H1 (cell line): ENCODE data around the gene PIGU. TPM values are rescaled to one million over a fixed set of nuclear protein-coding genes. Genes with fewer than 3 reads are reported as not detected.

Experiments
- CTCF ChIA-PET: fragments of 300-600 bp; sonication (Branson Sonifier 250); formaldehyde crosslinking; loops from one replicate; lab custom pipeline; 2021; ENCODE audit not compliant: partially characterized antibody; lab: Charles Lee
- POLR2A ChIA-PET: fragments of 300-600 bp; sonication (Branson Sonifier 250); formaldehyde crosslinking; loops from one replicate; lab custom pipeline; 2021; ENCODE audit warnings: inconsistent platforms; ENCODE audit not compliant: partially characterized antibody; lab: Charles Lee
- DNase-seq, 2 experiments: peaks; one replicate each; pipeline versions ENCODE4 v3.0.0 to v3.0.0-alpha.2; 2010 to 2022; ENCODE audit warnings: low spot score in 2 of 2, low read depth in 1 of 2, mixed read lengths in 1 of 2
- FAIRE-seq: peaks from 2 replicates; lab custom pipeline; 2011; peaks lifted over from hg19 to GRCh38; lab: Jason Lieb, UNC
- H2AFZ ChIP-seq: 2 replicates; pipeline ENCODE4 v1.8.1; 2012; ENCODE audit warnings: low read length, inconsistent platforms
- H2AK5ac ChIP-seq: 2 replicates; pipeline ENCODE4 v1.6.1; 2013; ENCODE audit warnings: low read depth, low read length
- H2BK120ac ChIP-seq: replicated peaks from 2 replicates; pipeline ENCODE3; 2013; ENCODE audit warnings: low read depth, low read length, inconsistent platforms
- H2BK12ac ChIP-seq: 2 replicates; pipeline ENCODE4 v1.6.1; 2013; ENCODE audit warnings: low read depth, low read length
- H2BK15ac ChIP-seq: 2 replicates; pipeline ENCODE4 v1.6.1; 2013; ENCODE audit warnings: low read length
- H2BK20ac ChIP-seq: 2 replicates; pipeline ENCODE4 v1.6.1; 2013; ENCODE audit warnings: low read length
- H2BK5ac ChIP-seq: 2 replicates; pipeline ENCODE4 v1.6.1; 2013; ENCODE audit warnings: low read depth, low read length
- H3K14ac ChIP-seq: 2 replicates; pipeline ENCODE4 v1.6.1; 2013; ENCODE audit warnings: inconsistent platforms; ENCODE audit not compliant: insufficient read length
- H3K18ac ChIP-seq: 2 replicates; pipeline ENCODE4 v1.6.1; 2013; ENCODE audit warnings: low read length; ENCODE audit errors: extremely low read depth
- H3K23ac ChIP-seq: 2 replicates; pipeline ENCODE4 v1.6.1; 2013; ENCODE audit warnings: inconsistent platforms; ENCODE audit not compliant: insufficient read length
- H3K23me2 ChIP-seq: 2 replicates; pipeline ENCODE4 v1.6.1; 2013; ENCODE audit warnings: low read depth, low read length
- H3K27ac ChIP-seq: 2 replicates; pipeline ENCODE4 v1.6.1; 2011; ENCODE audit warnings: low read depth, low read length, inconsistent platforms
- H3K27me3 ChIP-seq, 4 experiments: replicated peaks in 1 of 4; 1 replicate in 1 of 4; 2 replicates in 3 of 4; pipeline versions ENCODE4 v1.6.1 to v1.8.1; 2011 to 2013; ENCODE audit warnings: low read length in 3 of 4, mild to moderate bottlenecking in 3 of 4, inconsistent platforms in 2 of 4, mixed read lengths in 2 of 4, moderate library complexity in 1 of 4; ENCODE audit not compliant: control insufficient read depth in 3 of 4, insufficient read depth in 3 of 4; ENCODE audit errors: extremely low read depth in 1 of 4
- H3K36me3 ChIP-seq, 4 experiments: 2 replicates each; pipeline versions ENCODE4 v1.6.1 to v1.8.1; 2011 to 2013; ENCODE audit warnings: mild to moderate bottlenecking in 4 of 4, low read length in 3 of 4, moderate library complexity in 2 of 4, control low read depth in 1 of 4, inconsistent platforms in 1 of 4; ENCODE audit not compliant: insufficient read depth in 4 of 4, control insufficient read depth in 2 of 4
- H3K4ac ChIP-seq: replicated peaks from 2 replicates; pipeline ENCODE3; 2013; ENCODE audit warnings: low read length, low read depth, mixed read lengths, inconsistent platforms; ENCODE audit not compliant: insufficient read length
- H3K4me1 ChIP-seq, 4 experiments: replicated peaks in 1 of 4; 1 replicate in 1 of 4; 2 replicates in 3 of 4; pipeline versions ENCODE4 v1.6.1 to v1.8.1; 2011 to 2013; ENCODE audit warnings: low read length in 3 of 4, inconsistent platforms in 2 of 4, mixed read lengths in 1 of 4; ENCODE audit not compliant: insufficient read depth in 4 of 4, control insufficient read depth in 3 of 4
- H3K4me2 ChIP-seq, 2 experiments: 2 replicates each; pipeline versions ENCODE4 v1.6.1 to v1.8.1; 2011 to 2013; ENCODE audit warnings: low read depth in 2 of 2, low read length in 2 of 2, control low read depth in 1 of 2, inconsistent platforms in 1 of 2, mild to moderate bottlenecking in 1 of 2; ENCODE audit not compliant: insufficient read depth in 1 of 2
- H3K4me3 ChIP-seq, 4 experiments: fragments of 200-600, 300-600 bp in 1 of 4; sonication (generic), shearing (Covaris generic), sonication (Bioruptor Twin) in 1 of 4; 2 replicates each; pipeline versions ENCODE4 v1.5.1 to v1.8.1; 2011 to 2016; ENCODE audit warnings: low read length in 4 of 4, low read depth in 3 of 4, control low read depth in 2 of 4, inconsistent platforms in 2 of 4, mild to moderate bottlenecking in 2 of 4, mixed read lengths in 1 of 4, moderate library complexity in 1 of 4; ENCODE audit not compliant: insufficient read depth in 2 of 4; ENCODE audit errors: extremely low read depth in 1 of 4
- H3K56ac ChIP-seq: replicated peaks from 2 replicates; pipeline ENCODE3; 2013; ENCODE audit warnings: low read depth, mild to moderate bottlenecking, mixed read lengths, low read length, inconsistent platforms; ENCODE audit not compliant: insufficient read length
- H3K79me1 ChIP-seq: 2 replicates; pipeline ENCODE4 v1.6.1; 2013; ENCODE audit warnings: low read depth, low read length, control low read depth
- H3K79me2 ChIP-seq, 2 experiments: 2 replicates each; pipeline versions ENCODE4 v1.6.1 to v1.8.1; 2012 to 2013; ENCODE audit warnings: low read length in 2 of 2, mild to moderate bottlenecking in 2 of 2, inconsistent platforms in 1 of 2; ENCODE audit not compliant: insufficient read depth in 2 of 2, control insufficient read depth in 1 of 2
- H3K9ac ChIP-seq, 4 experiments: replicated peaks in 1 of 4; 1 replicate in 1 of 4; 2 replicates in 3 of 4; pipeline versions ENCODE4 v1.6.1 to v1.8.1; 2011 to 2013; ENCODE audit warnings: low read depth in 3 of 4, low read length in 3 of 4, control low read depth in 2 of 4, mild to moderate bottlenecking in 2 of 4, moderate library complexity in 2 of 4, inconsistent platforms in 1 of 4; ENCODE audit errors: extremely low read depth in 1 of 4
- H3K9me3 ChIP-seq, 2 experiments: 2 replicates each; pipeline versions ENCODE4 v1.6.1 to v1.8.1; 2012 to 2013; ENCODE audit warnings: mild to moderate bottlenecking in 2 of 2, moderate library complexity in 2 of 2, control low read depth in 1 of 2, inconsistent platforms in 1 of 2, low read depth in 1 of 2, low read length in 1 of 2, mixed read lengths in 1 of 2; ENCODE audit not compliant: insufficient read depth in 2 of 2
- H4K20me1 ChIP-seq, 2 experiments: replicated peaks in 1 of 2; 2 replicates each; pipeline versions ENCODE3 to v1.8.1; 2011 to 2013; ENCODE audit warnings: inconsistent platforms in 2 of 2, low read length in 2 of 2, mild to moderate bottlenecking in 1 of 2; ENCODE audit not compliant: insufficient read depth in 2 of 2, control insufficient read depth in 1 of 2
- H4K5ac ChIP-seq: 2 replicates; pipeline ENCODE4 v1.6.1; 2013; ENCODE audit warnings: low read length, low read depth, mixed read lengths, inconsistent platforms; ENCODE audit not compliant: insufficient read length
- H4K8ac ChIP-seq: 2 replicates; pipeline ENCODE4 v1.8.0; 2013; ENCODE audit warnings: mild to moderate bottlenecking, moderate library complexity, low read length, inconsistent platforms; ENCODE audit not compliant: insufficient read depth; ENCODE audit errors: extremely low read depth
- H4K91ac ChIP-seq: replicated peaks from 2 replicates; pipeline ENCODE3; 2013; ENCODE audit warnings: low read length, mixed read lengths, inconsistent platforms; ENCODE audit not compliant: insufficient read length
- BACH1 ChIP-seq: IDR thresholded peaks from 2 replicates; pipeline ENCODE4 v1.6.1; 2012; ENCODE audit warnings: low read length, improper control_type of control experiment
- BRCA1 ChIP-seq: IDR thresholded peaks from 2 replicates; pipeline ENCODE4 v1.6.1; 2012; ENCODE audit warnings: low read depth, low read length, improper control_type of control experiment
- KDM1A ChIP-seq: fragments of 200-600, 300-600 bp; sonication (generic); IDR thresholded peaks from 2 replicates; pipeline ENCODE4 v1.7.1; 2016; ENCODE audit warnings: mild to moderate bottlenecking, low read length, borderline replicate concordance
- PHF8 ChIP-seq: fragments of 200-600 bp; sonication (generic); conservative IDR thresholded peaks from 2 replicates; pipeline ENCODE4 v1.7.1; 2012; ENCODE audit warnings: low read depth, mild to moderate bottlenecking, inconsistent platforms, low read length, moderate library complexity
- POU5F1 ChIP-seq: IDR thresholded peaks from 2 replicates; pipeline ENCODE4 v1.6.1; 2011; ENCODE audit warnings: low read depth, mild to moderate bottlenecking, low read length, moderate library complexity
- RXRA ChIP-seq: IDR thresholded peaks from 2 replicates; pipeline ENCODE4 v1.6.1; 2011; ENCODE audit warnings: low read depth, mild to moderate bottlenecking, low read length, moderate library complexity; ENCODE audit not compliant: insufficient read depth
- SAP30 ChIP-seq: fragments of 300-600 bp; sonication (generic); IDR thresholded peaks from 2 replicates; pipeline ENCODE4 v1.7.1; 2012; ENCODE audit warnings: low read length, moderate library complexity, mild to moderate bottlenecking, inconsistent platforms; ENCODE audit not compliant: insufficient read depth, insufficient replicate concordance
- SIN3A ChIP-seq, 2 experiments: IDR thresholded peaks in 1 of 2; conservative IDR thresholded peaks in 1 of 2; 2 replicates each; pipeline ENCODE4 v1.6.1; 2011 to 2012; ENCODE audit warnings: low read length in 2 of 2, improper control_type of control experiment in 1 of 2, low read depth in 1 of 2, mild to moderate bottlenecking in 1 of 2
- TAF7 ChIP-seq: optimal IDR thresholded peaks from 2 replicates; pipeline ENCODE3; 2011; ENCODE audit warnings: low read depth, mild to moderate bottlenecking, inconsistent platforms, low read length, moderate library complexity, borderline replicate concordance
- TCF12 ChIP-seq: IDR thresholded peaks from 2 replicates; pipeline ENCODE4 v1.6.1; 2011; ENCODE audit warnings: low read depth, mild to moderate bottlenecking, low read length
- WGBS, 2 experiments: shearing (Covaris generic) in 1 of 2; methylation state at CpG; one replicate each; pipeline versions ENCODE4 v1.1.6 to v1.1.7; 2013 to 2015; ENCODE audit warnings: low lambda C conversion rate in 2 of 2, mixed read lengths in 2 of 2, inconsistent platforms in 1 of 2, low coverage in 1 of 2, missing lambda C conversion rate in 1 of 2; ENCODE audit not compliant: insufficient replicate concordance in 2 of 2, insufficient coverage in 1 of 2, insufficient read length in 1 of 2; ENCODE audit errors: extremely low coverage in 1 of 2, missing lambda C conversion rate in 1 of 2; 5-methylcytosine and 5-hydroxymethylcytosine counted together
- polyA plus RNA-seq, 7 experiments: library from polyadenylated mRNA; depleted of rRNA in 3 of 7; stranded (reverse) in 5 of 7; unstranded in 2 of 7; fragments of >200 nt in 5 of 7; fragments of 200-250 nt in 2 of 7; gene quantifications; 1 replicate in 5 of 7; 2 replicates in 1 of 7; 4 replicates in 1 of 7; pipeline versions ENCODE4 v1.2.1 to v1.2.3, GENCODE V29; 2011 to 2013; ENCODE audit warnings: missing spikeins in 2 of 7, mixed read lengths in 2 of 7
- total RNA-seq: library from RNA; stranded (reverse); fragmentation: NEBNext Ultra II Directional; extraction: Animal tissue kit (Norgen Biotek cat#: 25700); gene quantifications from 2 replicates; pipeline ENCODE4 v1.2.1, GENCODE V29; 2021
- TF ChIP-seq, protein P1 (sequence below): IDR thresholded peaks from 2 replicates; pipeline ENCODE4 v1.6.1; 2011; ENCODE audit warnings: low read depth, mild to moderate bottlenecking, low read length; ENCODE audit not compliant: insufficient read depth
- TF ChIP-seq, protein P2 (sequence below): IDR thresholded peaks from 2 replicates; pipeline ENCODE4 v1.6.1; 2011; ENCODE audit warnings: low read length, improper control_type of control experiment

PIGU gene
- total and polyA plus RNA-seq, 2 of the 8 experiments (the other 6 are each of a cell fraction or from before 2014, with no cell fraction given) = 28.3 to 117 TPM

DNA sequence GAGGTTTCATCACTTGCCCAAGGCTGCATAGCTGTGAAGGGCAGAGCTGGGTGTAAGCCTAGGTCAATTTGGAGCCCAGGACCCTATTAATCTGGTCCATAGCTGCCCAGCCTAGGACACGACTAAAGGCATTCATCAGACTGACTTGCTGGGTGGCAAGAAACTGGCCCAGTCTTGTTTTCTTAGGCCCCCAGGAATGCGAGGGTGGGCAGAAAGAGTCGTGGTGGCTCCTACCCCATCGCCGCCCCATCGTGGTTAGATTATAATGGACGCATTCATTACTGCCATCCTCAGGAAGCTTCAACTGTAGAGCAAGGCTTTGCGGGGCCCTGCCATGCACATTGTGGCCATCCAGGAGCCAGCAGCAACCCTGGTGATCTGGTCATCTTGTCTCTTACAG, 144.6 kb downstream of the PIGU start:
- no peak overlapping the region for H3K23ac ChIP-seq
- TF ChIP-seq TAF7 = no peak
- no peak for TF ChIP-seq KDM1A
- TF ChIP-seq RXRA = no peak
- TF ChIP-seq SAP30 = no peak
- no peak for TF ChIP-seq SIN3A (conservative IDR thresholded peaks at IDR 0.05 in 1 of 2, IDR thresholded peaks at IDR 0.05 in 1 of 2; ENCODE audit: low read depth in 1 of 2, low read length in 2 of 2)
- TF ChIP-seq PHF8 = no peak
- no peak for TF ChIP-seq BACH1
- TF ChIP-seq, protein P1, sequence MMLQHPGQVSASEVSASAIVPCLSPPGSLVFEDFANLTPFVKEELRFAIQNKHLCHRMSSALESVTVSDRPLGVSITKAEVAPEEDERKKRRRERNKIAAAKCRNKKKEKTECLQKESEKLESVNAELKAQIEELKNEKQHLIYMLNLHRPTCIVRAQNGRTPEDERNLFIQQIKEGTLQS = no peak
- TF ChIP-seq POU5F1 = no peak
- TF ChIP-seq, protein P2, sequence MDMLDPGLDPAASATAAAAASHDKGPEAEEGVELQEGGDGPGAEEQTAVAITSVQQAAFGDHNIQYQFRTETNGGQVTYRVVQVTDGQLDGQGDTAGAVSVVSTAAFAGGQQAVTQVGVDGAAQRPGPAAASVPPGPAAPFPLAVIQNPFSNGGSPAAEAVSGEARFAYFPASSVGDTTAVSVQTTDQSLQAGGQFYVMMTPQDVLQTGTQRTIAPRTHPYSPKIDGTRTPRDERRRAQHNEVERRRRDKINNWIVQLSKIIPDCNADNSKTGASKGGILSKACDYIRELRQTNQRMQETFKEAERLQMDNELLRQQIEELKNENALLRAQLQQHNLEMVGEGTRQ = no peak
- TF ChIP-seq TCF12 = no peak
- TF ChIP-seq BRCA1 = no peak

More for the DNA sequence above, 144.6 kb downstream of the PIGU start:
- Histone ChIP-seq H3K27me3 (no peaks in the 10 kb centered on the region), H3K23me2 (no peaks in the 10 kb centered on the region), H2BK20ac (no peak overlapping the region), H3K4me1 (no peaks in the 10 kb centered on the region), H3K9ac (no peak overlapping the region), H3K4me3 (no peak overlapping the region), H2BK120ac (no peak overlapping the region), H4K5ac (no peak overlapping the region), H3K18ac (no peak overlapping the region), H3K4me2 (no peak overlapping the region), H2BK15ac (no peak overlapping the region), H3K79me1 (peaks cover 8% of the 10 kb centered on the region), H3K79me2 (no peaks in the 10 kb centered on the region), H3K27ac (no peak overlapping the region), H2AFZ (no peak overlapping the region), H2BK5ac (no peak overlapping the region), H2BK12ac (no peak overlapping the region), H2AK5ac (no peak overlapping the region), H4K20me1 (peaks cover 0 to 16% of the 10 kb centered on the region in 2 experiments), H4K91ac (no peak overlapping the region), H3K4ac (no peak overlapping the region), H3K14ac (no peak overlapping the region), H3K9me3 (no peaks in the 10 kb centered on the region), H3K56ac (no peak overlapping the region), H4K8ac (no peak overlapping the region), H3K36me3 (peaks cover 18 to 52% (median 26%) of the 10 kb centered on the region in 4 experiments)
- WGBS, 2 experiments = 90% methylated on average over 8 of the region's 8 CpGs; no CpG with 5 or more reads in 1 of the 2 experiments
- ChIA-PET CTCF (interaction anchor here (1.0 to 4.4 kb wide), 3 partner anchors 16 to 347 kb away, joined by 3 to 16 read pairs (median 3); no protein-coding TSS in a partner anchor), POLR2A (interaction anchor here (0.9 to 1.7 kb wide), 2 partner anchors 12 to 15 kb away, joined by 3 to 5 read pairs; no protein-coding TSS in a partner anchor)
- DNase-seq (no peak), FAIRE-seq (no peak)
